AG09309 (cell line): ENCODE results near the gene MSANTD1.

ENCODE experiments used
- DNase-seq: peaks from one replicate; pipeline ENCODE4 v3.0.0-alpha.2; 2010; ENCODE audit warnings: low read depth
- H3K4me3 ChIP-seq: 2 replicates; pipeline ENCODE4 v1.5.1; 2011; ENCODE audit warnings: mild to moderate bottlenecking, low read depth, low read length, moderate library complexity; ENCODE audit not compliant: control insufficient read depth
- CTCF ChIP-seq: IDR thresholded peaks from 2 replicates; pipeline ENCODE4 v1.5.1; 2011; ENCODE audit warnings: mild to moderate bottlenecking, low read depth, low read length, inconsistent platforms; ENCODE audit not compliant: insufficient read depth, control insufficient read depth; ENCODE audit errors: missing control alignments

The MSANTD1 gene

GRCh38 chr4:3210467-3210866, 38.5 kb upstream of the MSANTD1 start:
- DNase-seq, result no peak
- no peak for TF ChIP-seq CTCF
- H3K4me3 ChIP-seq, result no peak overlapping the region

- no peak for DNase-seq
- no peak for TF ChIP-seq CTCF
- H3K4me3 ChIP-seq, result no peak overlapping the region
These were observed 37.1 kb upstream of the MSANTD1 start for GRCh38 chr4:3211866-3212265.

- no peak for TF ChIP-seq CTCF
- DNase-seq, result no peak
- no peak overlapping the region for H3K4me3 ChIP-seq
These were observed 36.4 kb upstream of the MSANTD1 start for GRCh38 chr4:3212391-3213105.

GRCh38 chr4:3213106-3213425, 35.9 kb upstream of the MSANTD1 start:
- no peak for TF ChIP-seq CTCF
- no peak overlapping the region for H3K4me3 ChIP-seq
- DNase-seq, result no peak

GRCh38 chr4:3213661-3214250, 35.2 kb upstream of the MSANTD1 start:
- no peak for DNase-seq
- TF ChIP-seq CTCF, result no peak
- no peak overlapping the region for H3K4me3 ChIP-seq

GRCh38 chr4:3215256-3215655, 33.7 kb upstream of the MSANTD1 start:
- no peak for DNase-seq
- TF ChIP-seq CTCF, result no peak
- no peak overlapping the region for H3K4me3 ChIP-seq
